Measurements from ENCODE around the gene ADGRL1.

Gene ADGRL1

DNA sequence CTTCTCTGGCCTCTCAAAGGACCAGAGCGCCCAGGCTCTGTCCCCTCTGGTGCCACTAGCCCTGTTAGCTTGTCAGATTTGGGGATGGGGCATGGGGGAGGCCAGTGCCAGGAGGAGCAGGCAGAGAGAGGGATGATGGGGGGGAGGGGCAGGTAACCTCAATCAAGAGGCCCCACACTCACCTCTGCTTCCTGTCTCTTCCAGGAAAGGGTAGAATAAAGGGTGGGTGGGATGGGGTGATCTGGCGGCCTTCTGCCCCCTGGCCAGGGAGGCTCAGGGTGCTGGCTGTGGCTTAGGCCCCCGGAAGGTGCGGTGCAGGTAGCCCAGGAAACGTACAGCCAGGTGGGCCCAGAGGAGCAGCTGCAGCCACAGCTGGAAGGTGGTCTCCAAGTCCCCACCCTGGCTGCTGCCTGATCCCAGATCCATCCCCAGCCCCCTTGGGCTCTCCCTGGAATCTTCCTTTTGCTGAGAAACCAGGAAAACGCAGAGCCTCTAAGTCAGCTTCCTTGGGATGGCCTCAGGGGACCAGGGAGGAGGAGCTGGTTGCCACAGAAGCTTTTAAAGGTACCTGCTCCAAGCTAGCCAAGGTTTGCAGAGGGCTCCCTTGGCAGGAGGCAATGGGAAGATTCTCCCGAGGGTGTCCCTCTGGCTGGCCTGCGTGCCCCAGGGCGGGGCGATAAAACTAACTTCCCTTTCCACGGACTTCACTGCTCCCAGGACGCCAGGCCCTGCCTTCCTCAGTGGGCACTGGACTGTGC lies 93.7 kb downstream of the ADGRL1 start:
- TF ChIP-seq, protein P1, sequence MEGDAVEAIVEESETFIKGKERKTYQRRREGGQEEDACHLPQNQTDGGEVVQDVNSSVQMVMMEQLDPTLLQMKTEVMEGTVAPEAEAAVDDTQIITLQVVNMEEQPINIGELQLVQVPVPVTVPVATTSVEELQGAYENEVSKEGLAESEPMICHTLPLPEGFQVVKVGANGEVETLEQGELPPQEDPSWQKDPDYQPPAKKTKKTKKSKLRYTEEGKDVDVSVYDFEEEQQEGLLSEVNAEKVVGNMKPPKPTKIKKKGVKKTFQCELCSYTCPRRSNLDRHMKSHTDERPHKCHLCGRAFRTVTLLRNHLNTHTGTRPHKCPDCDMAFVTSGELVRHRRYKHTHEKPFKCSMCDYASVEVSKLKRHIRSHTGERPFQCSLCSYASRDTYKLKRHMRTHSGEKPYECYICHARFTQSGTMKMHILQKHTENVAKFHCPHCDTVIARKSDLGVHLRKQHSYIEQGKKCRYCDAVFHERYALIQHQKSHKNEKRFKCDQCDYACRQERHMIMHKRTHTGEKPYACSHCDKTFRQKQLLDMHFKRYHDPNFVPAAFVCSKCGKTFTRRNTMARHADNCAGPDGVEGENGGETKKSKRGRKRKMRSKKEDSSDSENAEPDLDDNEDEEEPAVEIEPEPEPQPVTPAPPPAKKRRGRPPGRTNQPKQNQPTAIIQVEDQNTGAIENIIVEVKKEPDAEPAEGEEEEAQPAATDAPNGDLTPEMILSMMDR (IDR thresholded peaks at IDR 0.05), result no peak
- peaks cover 20% of the 10 kb centered on the region for H3K4me1 ChIP-seq
- no peak overlapping the region for H3K9ac ChIP-seq
- H3K27me3 ChIP-seq (ENCODE audit: control insufficient read depth, insufficient read depth, low read length), result no peaks in the 10 kb centered on the region
- no peaks in the 10 kb centered on the region for H3K36me3 ChIP-seq (ENCODE audit: control insufficient read depth, insufficient read depth, low read length)
- H2AFZ ChIP-seq, result peak overlapping the region; percentile 7
- peak overlapping the region; percentile 59 for H3K27ac ChIP-seq
- peaks cover 52% of the 10 kb centered on the region for H3K79me2 ChIP-seq
- H3K4me3 ChIP-seq (ENCODE audit: low read depth, low read length), result no peak overlapping the region
- H3K9me3 ChIP-seq (ENCODE audit: control insufficient read depth, low read length), result no peaks in the 10 kb centered on the region
- no peak overlapping the region for H3K4me2 ChIP-seq (ENCODE audit: low read length)

DNA sequence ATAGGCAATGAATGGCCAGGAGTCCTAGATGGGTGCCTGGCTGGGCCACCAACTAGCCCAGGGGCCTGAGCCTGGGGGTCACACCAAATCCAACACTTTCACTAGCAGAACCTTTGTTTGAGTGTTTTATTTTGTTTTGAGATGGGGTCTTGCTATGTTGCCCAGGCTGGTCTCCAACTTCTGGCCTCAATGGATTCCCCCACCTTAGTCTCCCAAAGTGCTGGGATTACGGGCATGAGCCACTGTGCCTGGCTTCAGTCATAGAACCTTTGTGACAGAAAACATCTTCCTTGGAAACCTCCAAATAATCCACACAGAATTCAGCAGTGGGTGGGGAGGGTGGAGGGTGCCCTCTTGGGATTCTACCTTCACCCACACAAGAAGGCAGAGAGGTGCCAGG lies 94.5 kb downstream of the ADGRL1 start:
- H2AFZ ChIP-seq, result no peak overlapping the region
- TF ChIP-seq, protein P1 (IDR thresholded peaks at IDR 0.05), result no peak
- H3K9me3 ChIP-seq (ENCODE audit: control insufficient read depth, low read length), result no peaks in the 10 kb centered on the region
- H3K79me2 ChIP-seq, result peaks cover 45% of the 10 kb centered on the region
- no peak overlapping the region for H3K27ac ChIP-seq
- no peaks in the 10 kb centered on the region for H3K27me3 ChIP-seq (ENCODE audit: control insufficient read depth, insufficient read depth, low read length)
- no peaks in the 10 kb centered on the region for H3K36me3 ChIP-seq (ENCODE audit: control insufficient read depth, insufficient read depth, low read length)
- H3K4me2 ChIP-seq (ENCODE audit: low read length), result no peak overlapping the region
- H3K4me1 ChIP-seq, result peaks cover 18% of the 10 kb centered on the region
- H3K4me3 ChIP-seq (ENCODE audit: low read depth, low read length), result no peak overlapping the region
- H3K9ac ChIP-seq, result no peak overlapping the region

DNA sequence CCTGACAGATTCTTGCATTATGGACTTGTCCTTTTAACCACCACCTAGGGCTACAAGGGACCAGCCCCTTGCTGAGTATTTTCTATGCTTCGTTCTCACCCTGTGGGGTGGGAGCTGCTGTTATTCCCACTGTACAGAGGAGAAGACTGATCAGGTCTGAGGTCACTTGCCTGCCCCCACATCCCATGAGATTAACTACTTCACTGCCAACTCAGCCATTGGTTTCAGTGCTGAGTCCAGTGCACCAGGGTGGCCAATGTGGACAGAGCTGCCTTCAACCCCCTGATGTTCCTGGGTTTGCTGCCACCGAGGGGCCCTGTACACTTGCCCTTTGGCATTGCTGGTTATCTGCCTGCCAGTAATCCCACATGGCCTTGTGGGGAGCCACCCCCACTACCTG lies 95.3 kb downstream of the ADGRL1 start:
- H3K79me2 ChIP-seq, result peaks cover 37% of the 10 kb centered on the region
- H3K4me3 ChIP-seq (ENCODE audit: low read depth, low read length), result no peak overlapping the region
- no peak overlapping the region for H3K27ac ChIP-seq
- no peaks in the 10 kb centered on the region for H3K36me3 ChIP-seq (ENCODE audit: control insufficient read depth, insufficient read depth, low read length)
- no peaks in the 10 kb centered on the region for H3K9me3 ChIP-seq (ENCODE audit: control insufficient read depth, low read length)
- no peaks in the 10 kb centered on the region for H3K27me3 ChIP-seq (ENCODE audit: control insufficient read depth, insufficient read depth, low read length)
- H3K4me1 ChIP-seq, result peaks cover 10% of the 10 kb centered on the region
- TF ChIP-seq, protein P1 (IDR thresholded peaks at IDR 0.05), result no peak
- no peak overlapping the region for H3K4me2 ChIP-seq (ENCODE audit: low read length)
- no peak overlapping the region for H3K9ac ChIP-seq
- no peak overlapping the region for H2AFZ ChIP-seq

DNA sequence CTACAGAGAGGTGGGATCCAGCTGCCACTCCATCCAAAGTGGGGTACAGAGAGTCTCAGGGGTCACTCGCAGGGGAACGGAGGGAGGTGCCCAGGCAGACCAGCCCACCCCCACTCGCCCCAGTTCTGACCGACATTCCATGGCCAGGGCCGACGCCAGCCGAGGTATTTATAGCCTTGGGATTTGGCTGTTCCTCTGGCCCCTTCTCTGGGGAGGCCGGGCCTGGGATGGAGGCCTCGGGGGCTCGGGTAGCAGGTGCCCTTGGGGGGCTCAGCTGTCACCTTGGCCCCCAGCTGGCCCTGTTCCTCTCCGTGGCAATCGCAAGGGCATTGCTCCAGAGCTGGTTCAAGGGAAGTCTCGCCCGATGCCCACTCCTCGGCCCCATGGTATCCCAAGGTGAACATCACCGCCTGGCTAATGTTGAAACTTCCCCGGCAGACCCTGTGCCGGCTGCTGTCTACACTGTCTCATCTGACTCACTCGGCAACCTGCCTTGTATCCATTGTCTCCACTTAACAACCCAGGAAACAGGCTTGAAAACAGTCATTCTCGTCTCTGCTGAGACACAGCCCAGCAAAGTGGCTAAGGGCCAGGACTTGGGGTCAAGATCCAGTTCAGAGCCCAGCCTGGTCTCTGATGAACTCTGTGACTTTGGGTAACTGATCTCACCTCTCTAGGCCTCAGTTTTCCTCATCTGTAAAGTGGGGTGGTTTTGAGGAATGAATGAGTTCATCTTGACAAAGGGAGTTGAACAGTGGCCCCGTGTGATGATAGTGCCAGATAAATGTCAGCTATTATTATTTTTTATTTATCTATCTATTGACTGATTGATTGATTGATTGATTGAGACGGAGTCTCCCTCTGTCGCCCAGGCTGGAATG lies 98.1 kb downstream of the ADGRL1 start:
- H3K4me1 ChIP-seq, result peaks cover under 1% of the 10 kb centered on the region
- no peaks in the 10 kb centered on the region for H3K36me3 ChIP-seq (ENCODE audit: control insufficient read depth, insufficient read depth, low read length)
- no peak overlapping the region for H3K4me2 ChIP-seq (ENCODE audit: low read length)
- TF ChIP-seq, protein P1 (IDR thresholded peaks at IDR 0.05), result no peak
- H3K79me2 ChIP-seq, result peaks cover 16% of the 10 kb centered on the region
- no peak overlapping the region for H2AFZ ChIP-seq
- no peak overlapping the region for H3K27ac ChIP-seq
- H3K9ac ChIP-seq, result no peak overlapping the region
- no peak overlapping the region for H3K4me3 ChIP-seq (ENCODE audit: low read depth, low read length)
- H3K27me3 ChIP-seq (ENCODE audit: control insufficient read depth, insufficient read depth, low read length), result no peaks in the 10 kb centered on the region
- H3K9me3 ChIP-seq (ENCODE audit: control insufficient read depth, low read length), result no peaks in the 10 kb centered on the region

Data from parathyroid adenoma (tissue), 2 donors.